HEK293 (cell line): Measurements from ENCODE around the gene ZNF862.

Experiments
- CTCF ChIA-PET: fragments of 350-600 bp; formaldehyde crosslinking; extraction: SDS; loops from one replicate; lab custom pipeline; 2021; ENCODE audit warnings: antibody characterized with exemption; lab: Yijun Ruan, JAX
- POLR2A ChIA-PET: fragments of 300-600 bp; formaldehyde crosslinking; extraction: SDS; loops from one replicate; lab custom pipeline; 2020; ENCODE audit warnings: antibody characterized with exemption, inconsistent platforms; lab: Yijun Ruan, JAX
- H3K27ac ChIP-seq: fragments of 200-500 bp; sonication (Bioruptor generic); 2 replicates; pipeline ENCODE4 v1.5.1; 2014; ENCODE audit warnings: low read depth, low read length, control low read depth, inconsistent platforms; ENCODE audit errors: extremely low read depth
- H3K36me3 ChIP-seq, 2 experiments: fragments of 200-500 bp in 1 of 2; sonication (Bioruptor generic) in 1 of 2; 1 replicate in 1 of 2; 2 replicates in 1 of 2; pipeline ENCODE4 v1.5.1; 2014 to 2017; ENCODE audit warnings: inconsistent platforms in 2 of 2, low read length in 2 of 2; ENCODE audit not compliant: control insufficient read depth in 2 of 2, insufficient read depth in 1 of 2
- H3K4me1 ChIP-seq: fragments of 200-500 bp; sonication (Bioruptor generic); 2 replicates; pipeline ENCODE4 v1.5.1; 2014; ENCODE audit warnings: mild to moderate bottlenecking, low read length, inconsistent platforms; ENCODE audit not compliant: control insufficient read depth, insufficient read depth
- H3K4me3 ChIP-seq: 2 replicates; pipeline ENCODE4 v1.5.1; 2011; ENCODE audit warnings: low read depth, mild to moderate bottlenecking, control low read depth, low read length, moderate library complexity
- H3K9me3 ChIP-seq: fragments of 200-500 bp; sonication (Bioruptor generic); 2 replicates; pipeline ENCODE4 v1.5.1; 2014; ENCODE audit warnings: low read depth, low read length, inconsistent platforms; ENCODE audit not compliant: control insufficient read depth, insufficient read depth
- BCL11A ChIP-seq: fragments of 450-650 bp; formaldehyde crosslinking; IDR thresholded peaks from 2 replicates; pipeline ENCODE4 v1.5.1; 2016; ENCODE audit warnings: low read depth, missing biosample characterization, missing genetic modification characterization
- EGR2 ChIP-seq: fragments of 450-650 bp; formaldehyde crosslinking; IDR thresholded peaks from 2 replicates; pipeline ENCODE4 v1.5.1; 2016; ENCODE audit warnings: low read depth, missing biosample characterization, missing genetic modification characterization
- GFI1B ChIP-seq: fragments of 450-650 bp; formaldehyde crosslinking; IDR thresholded peaks from 2 replicates; pipeline ENCODE4 v1.5.1; 2016; ENCODE audit warnings: missing biosample characterization, missing genetic modification characterization
- SP3 ChIP-seq: fragments of 450-650 bp; formaldehyde crosslinking; IDR thresholded peaks from 2 replicates; pipeline ENCODE4 v1.5.1; 2016; ENCODE audit warnings: missing biosample characterization, missing genetic modification characterization
- TSHZ1 ChIP-seq: fragments of 450-650 bp; formaldehyde crosslinking; IDR thresholded peaks from 2 replicates; pipeline ENCODE4 v1.5.1; 2016; ENCODE audit warnings: missing biosample characterization, missing genetic modification characterization, borderline replicate concordance
- ZBTB17 ChIP-seq: fragments of 450-650 bp; formaldehyde crosslinking; IDR thresholded peaks from 2 replicates; pipeline ENCODE4 v1.5.1; 2016; ENCODE audit warnings: missing biosample characterization, missing genetic modification characterization
- ZFHX2 ChIP-seq: fragments of 450-650 bp; formaldehyde crosslinking; conservative IDR thresholded peaks from 2 replicates; pipeline ENCODE4 v1.5.1; 2016; ENCODE audit warnings: missing biosample characterization, missing genetic modification characterization
- ZFP41 ChIP-seq: fragments of 450-650 bp; formaldehyde crosslinking; IDR thresholded peaks from 2 replicates; pipeline ENCODE4 v1.5.1; 2016; ENCODE audit warnings: missing biosample characterization, missing genetic modification characterization, borderline replicate concordance
- ZNF221 ChIP-seq: fragments of 450-650 bp; formaldehyde crosslinking; IDR thresholded peaks from 2 replicates; pipeline ENCODE4 v1.5.1; 2017; ENCODE audit warnings: missing biosample characterization, missing genetic modification characterization, borderline replicate concordance
- ZNF302 ChIP-seq: fragments of 450-650 bp; formaldehyde crosslinking; IDR thresholded peaks from 2 replicates; pipeline ENCODE4 v1.5.1; 2016; ENCODE audit warnings: missing biosample characterization, missing genetic modification characterization, low read depth
- ZNF354C ChIP-seq: fragments of 450-650 bp; formaldehyde crosslinking; IDR thresholded peaks from 2 replicates; pipeline ENCODE4 v1.5.1; 2016; ENCODE audit warnings: missing biosample characterization, missing genetic modification characterization, low read depth, borderline replicate concordance
- ZNF366 ChIP-seq: fragments of 450-650 bp; formaldehyde crosslinking; conservative IDR thresholded peaks from 2 replicates; pipeline ENCODE4 v1.5.1; 2016; ENCODE audit warnings: missing biosample characterization, missing genetic modification characterization
- ZNF37A ChIP-seq: fragments of 450-650 bp; IDR thresholded peaks from 2 replicates; pipeline ENCODE4 v1.5.1; 2018; ENCODE audit warnings: missing biosample characterization, missing genetic modification characterization
- ZNF510 ChIP-seq: fragments of 450-650 bp; formaldehyde crosslinking; IDR thresholded peaks from 2 replicates; pipeline ENCODE4 v1.5.1; 2018; ENCODE audit warnings: mild to moderate bottlenecking, missing genetic modification characterization, missing biosample characterization; ENCODE audit not compliant: insufficient replicate concordance
- ZNF513 ChIP-seq: fragments of 450-650 bp; IDR thresholded peaks from 2 replicates; pipeline ENCODE4 v1.5.1; 2018; ENCODE audit warnings: missing biosample characterization, missing genetic modification characterization
- ZNF521 ChIP-seq: fragments of 450-650 bp; formaldehyde crosslinking; IDR thresholded peaks from 2 replicates; pipeline ENCODE4 v1.5.1; 2017; ENCODE audit warnings: missing biosample characterization, mild to moderate bottlenecking, missing genetic modification characterization
- ZNF571 ChIP-seq: fragments of 450-650 bp; formaldehyde crosslinking; IDR thresholded peaks from 2 replicates; pipeline ENCODE4 v1.5.0; 2017; ENCODE audit warnings: missing biosample characterization, missing genetic modification characterization
- ZNF776 ChIP-seq: fragments of 450-650 bp; formaldehyde crosslinking; IDR thresholded peaks from 2 replicates; pipeline ENCODE4 v1.5.0; 2017; ENCODE audit warnings: missing biosample characterization, missing genetic modification characterization, borderline replicate concordance
- ZSCAN30 ChIP-seq: fragments of 450-650 bp; IDR thresholded peaks from 2 replicates; pipeline ENCODE4 v1.5.1; 2018; ENCODE audit warnings: missing biosample characterization, mild to moderate bottlenecking, missing genetic modification characterization, moderate library complexity

Gene ZNF862

GRCh38 chr7:149801002-149801566, 37.1 kb upstream of the ZNF862 start:
- peak; percentile 99 for TF ChIP-seq EGR2 (tag by site-specific recombination)
- TF ChIP-seq ZBTB17 = peak; percentile 97
- no peak for TF ChIP-seq SP3 (tag by site-specific recombination)
- no peak for TF ChIP-seq ZNF571 (tag by site-specific recombination)
- 0 out of 2 replicates have a peak, but pooled peaks have one; percentile 13 for TF ChIP-seq ZNF776 (tag by site-specific recombination)
- peak; percentile 97 for TF ChIP-seq ZNF366
- TF ChIP-seq ZFHX2 (tag by site-specific recombination) = peak; percentile 82
- H3K36me3 ChIP-seq = no peaks in the 10 kb centered on the region
- H3K9me3 ChIP-seq = no peaks in the 10 kb centered on the region
- H3K27ac ChIP-seq = no peak overlapping the region
- POLR2A ChIA-PET = no interaction called here
- H3K4me1 ChIP-seq = no peaks in the 10 kb centered on the region
- no peak overlapping the region for H3K4me3 ChIP-seq
- CTCF ChIA-PET = interaction anchor here (0.6 to 1.1 kb wide), 4 partner anchors 133 to 1195 kb away, joined by 3 to 8 read pairs (median 4); no protein-coding TSS in a partner anchor

- Histone ChIP-seq H3K36me3 (no peaks in the 10 kb centered on the region), H3K4me3 (no peak overlapping the region), H3K27ac (no peak overlapping the region), H3K4me1 (no peaks in the 10 kb centered on the region), H3K9me3 (no peaks in the 10 kb centered on the region)
- CTCF ChIA-PET = interaction anchor here (0.6 to 1.1 kb wide), 2 partner anchors 134 to 298 kb away, joined by 3 to 6 read pairs; no protein-coding TSS in a partner anchor
- TF ChIP-seq ZNF37A (tag by site-specific recombination) = no peak
- TF ChIP-seq ZFP41 = no peak
- no peak for TF ChIP-seq ZNF513 (tag by site-specific recombination)
- TF ChIP-seq ZNF221 (tag by site-specific recombination) = no peak
- no peak for TF ChIP-seq GFI1B (tag by site-specific recombination)
- TF ChIP-seq ZSCAN30 (tag by site-specific recombination) = no peak
- no peak for TF ChIP-seq ZNF354C
- TF ChIP-seq ZNF510 (tag by site-specific recombination) = no peak
- no peak for TF ChIP-seq TSHZ1 (tag by site-specific recombination)
- TF ChIP-seq BCL11A (tag by site-specific recombination) = no peak
- TF ChIP-seq ZNF302 = no peak
- no peak for TF ChIP-seq ZNF521 (tag by site-specific recombination)
- POLR2A ChIA-PET = no interaction called here
Observed at GRCh38 chr7:149801816-149802215, 36.4 kb upstream of the ZNF862 start.
